Measurements from ENCODE around the gene SLC38A6. TPM values are rescaled to one million over a fixed set of nuclear protein-coding genes. Genes with fewer than 3 reads are reported as not detected.
"Not testable (repeated sequence)": the region's sequence is repeated elsewhere in the genome, so short reads cannot be mapped to it uniquely, and the experiment has no call there.

SLC38A6 gene
- total RNA-seq, 4 donors from 2014 or later: 2.3 to 57.5 (median 34.8) TPM

DNA sequence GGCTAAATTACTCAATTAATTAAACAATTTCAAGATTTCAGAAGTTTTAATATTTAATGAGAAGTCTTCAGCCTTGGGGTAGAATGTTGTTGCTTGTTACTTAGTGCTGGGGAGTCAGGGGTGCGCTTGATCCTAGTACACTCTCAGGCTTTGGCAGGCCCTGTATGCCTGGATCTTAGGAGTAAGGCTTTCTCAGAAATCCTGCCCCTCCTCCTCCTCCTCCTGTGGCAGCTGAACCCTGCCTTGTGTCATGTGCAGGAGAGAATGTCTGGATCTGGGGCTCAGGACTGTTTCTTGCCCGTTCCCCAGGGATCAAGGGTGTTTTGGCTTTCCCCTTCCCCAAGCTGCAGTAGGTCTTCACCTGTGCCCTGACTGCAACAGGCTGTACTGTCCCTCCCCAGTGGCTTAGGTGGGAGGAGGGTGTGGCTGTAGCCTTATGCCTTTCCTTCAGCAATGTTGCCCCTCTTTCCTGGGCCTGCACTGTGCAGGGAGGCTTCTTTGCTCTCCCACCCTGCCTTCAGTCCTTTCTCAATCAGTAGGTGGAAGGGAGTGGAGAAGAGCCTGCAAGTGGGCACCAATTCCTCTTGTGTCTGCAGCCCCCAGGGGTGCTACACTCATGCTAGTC lies 108.2 kb downstream of the SLC38A6 start:
- TF ChIP-seq, protein P1, sequence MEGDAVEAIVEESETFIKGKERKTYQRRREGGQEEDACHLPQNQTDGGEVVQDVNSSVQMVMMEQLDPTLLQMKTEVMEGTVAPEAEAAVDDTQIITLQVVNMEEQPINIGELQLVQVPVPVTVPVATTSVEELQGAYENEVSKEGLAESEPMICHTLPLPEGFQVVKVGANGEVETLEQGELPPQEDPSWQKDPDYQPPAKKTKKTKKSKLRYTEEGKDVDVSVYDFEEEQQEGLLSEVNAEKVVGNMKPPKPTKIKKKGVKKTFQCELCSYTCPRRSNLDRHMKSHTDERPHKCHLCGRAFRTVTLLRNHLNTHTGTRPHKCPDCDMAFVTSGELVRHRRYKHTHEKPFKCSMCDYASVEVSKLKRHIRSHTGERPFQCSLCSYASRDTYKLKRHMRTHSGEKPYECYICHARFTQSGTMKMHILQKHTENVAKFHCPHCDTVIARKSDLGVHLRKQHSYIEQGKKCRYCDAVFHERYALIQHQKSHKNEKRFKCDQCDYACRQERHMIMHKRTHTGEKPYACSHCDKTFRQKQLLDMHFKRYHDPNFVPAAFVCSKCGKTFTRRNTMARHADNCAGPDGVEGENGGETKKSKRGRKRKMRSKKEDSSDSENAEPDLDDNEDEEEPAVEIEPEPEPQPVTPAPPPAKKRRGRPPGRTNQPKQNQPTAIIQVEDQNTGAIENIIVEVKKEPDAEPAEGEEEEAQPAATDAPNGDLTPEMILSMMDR (IDR thresholded peaks at IDR 0.05): no peak
- no peak for TF ChIP-seq POLR2A (IDR thresholded peaks at IDR 0.05)
- intact Hi-C loops (cut with DNase I; ENCODE audit: low total_unique reads): no loop called here

DNA sequence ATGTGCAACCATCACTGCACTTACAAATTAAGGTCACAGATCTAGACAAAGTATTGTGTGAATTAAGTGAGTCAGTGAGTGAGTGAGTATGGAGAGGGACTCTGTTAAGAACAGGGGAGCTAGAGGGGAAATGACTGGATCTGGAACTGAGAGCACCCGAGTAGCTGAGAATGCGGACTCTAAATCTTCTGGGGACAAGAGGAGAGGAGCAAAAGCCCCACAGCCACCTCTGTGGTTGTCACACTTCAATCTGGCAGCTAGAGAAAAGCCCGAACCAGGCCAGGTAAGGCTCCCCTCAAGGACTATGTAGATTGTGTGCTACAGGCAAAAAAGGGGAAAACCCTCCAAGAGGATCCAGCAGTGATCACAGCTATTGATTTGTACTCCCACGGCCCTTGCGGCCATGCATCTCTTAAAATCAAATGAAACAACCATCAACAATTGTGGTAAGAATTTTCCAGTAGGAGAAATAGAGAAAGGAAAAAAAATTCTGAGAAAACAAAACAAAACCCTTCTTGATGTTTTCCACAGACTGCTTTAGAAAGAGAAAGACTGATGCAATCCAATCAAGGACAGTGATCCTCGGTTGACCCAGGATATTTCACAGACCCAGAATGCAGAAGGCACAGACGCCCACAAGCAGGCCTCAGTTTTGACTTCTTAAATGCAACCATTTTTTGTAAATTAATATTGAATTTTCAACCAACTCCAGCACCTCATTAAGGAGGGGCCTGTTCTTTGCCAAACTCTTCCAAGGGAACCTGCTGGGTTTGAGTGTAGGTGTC lies 109.6 kb downstream of the SLC38A6 start:
- Histone ChIP-seq H3K4me3 (no peak overlapping the region), H3K4me1 (no peaks in the 10 kb centered on the region), H3K36me3 (no peaks in the 10 kb centered on the region), H3K27ac (no peak overlapping the region), H3K9me3 (no peaks in the 10 kb centered on the region), H3K27me3 (no peaks in the 10 kb centered on the region)
- no peak for DNase-seq
- intact Hi-C loops (cut with DNase I; ENCODE audit: low total_unique reads): no loop called here
- TF ChIP-seq POLR2A (IDR thresholded peaks at IDR 0.05): no peak
- TF ChIP-seq, protein P1 (IDR thresholded peaks at IDR 0.05): no peak

More for the DNA sequence above, 108.2 kb downstream of the SLC38A6 start:
- no peak overlapping the region for H3K4me3 ChIP-seq
- H3K36me3 ChIP-seq: no peaks in the 10 kb centered on the region
- H3K27me3 ChIP-seq: no peaks in the 10 kb centered on the region
- H3K4me1 ChIP-seq: no peaks in the 10 kb centered on the region
- no peak for DNase-seq
- no peak overlapping the region for H3K27ac ChIP-seq
- no peaks in the 10 kb centered on the region for H3K9me3 ChIP-seq

DNA sequence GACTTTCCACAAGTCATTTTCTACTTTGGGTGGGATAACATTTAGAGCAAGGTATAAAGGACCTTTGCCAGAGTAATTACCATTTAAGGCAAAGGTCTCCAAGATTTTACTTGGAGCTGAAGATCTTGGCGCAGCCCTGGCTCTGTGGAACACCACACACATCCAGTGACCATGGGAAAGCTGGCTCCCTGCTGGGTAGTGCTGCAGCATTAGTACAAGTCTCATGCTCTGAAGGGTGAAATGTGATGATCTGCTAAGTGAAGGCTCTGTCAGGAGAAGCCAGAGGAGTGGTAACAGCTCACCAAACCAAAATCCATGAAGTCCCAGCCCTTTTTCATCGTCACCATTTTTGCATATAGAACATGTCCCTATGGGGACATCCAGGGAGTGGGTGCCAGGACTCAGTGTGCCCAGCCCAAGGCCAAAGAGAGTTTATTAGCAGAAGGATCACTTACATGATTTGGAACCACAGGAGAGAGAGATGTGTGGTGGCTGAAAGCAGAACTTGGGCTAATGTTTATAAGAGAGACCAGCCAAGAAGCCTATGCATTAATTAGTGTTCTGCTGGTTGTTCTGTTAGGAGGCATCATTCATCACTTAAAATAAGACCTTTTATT lies 110.7 kb downstream of the SLC38A6 start:
- no peaks in the 10 kb centered on the region for H3K9me3 ChIP-seq
- no peaks in the 10 kb centered on the region for H3K27me3 ChIP-seq
- intact Hi-C loops (cut with DNase I; ENCODE audit: low total_unique reads): no loop called here
- no peaks in the 10 kb centered on the region for H3K4me1 ChIP-seq
- no peaks in the 10 kb centered on the region for H3K36me3 ChIP-seq
- TF ChIP-seq, protein P1 (IDR thresholded peaks at IDR 0.05): no peak
- TF ChIP-seq POLR2A (IDR thresholded peaks at IDR 0.05): no peak
- H3K27ac ChIP-seq: no peak overlapping the region
- H3K4me3 ChIP-seq: no peak overlapping the region
- DNase-seq: no peak

DNA sequence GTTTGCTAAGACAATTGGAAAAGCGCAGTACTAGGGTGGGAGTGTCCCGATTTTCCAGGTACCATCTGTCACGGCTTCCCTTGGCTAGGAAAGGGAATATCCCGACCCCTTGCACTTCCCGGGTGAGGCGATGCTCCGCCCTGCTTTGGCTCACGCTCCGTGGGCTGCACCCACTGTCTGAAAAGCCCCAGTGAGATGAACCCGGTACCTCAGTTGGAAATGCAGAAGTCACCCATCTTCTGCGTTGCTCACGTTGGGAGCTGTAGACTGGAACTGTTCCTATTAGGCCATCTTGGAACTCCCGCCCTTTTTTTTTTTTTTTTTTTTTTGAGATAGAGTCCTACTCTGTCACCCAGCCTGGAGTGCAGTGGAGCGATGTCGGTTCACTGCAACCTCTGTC lies 117.1 kb downstream of the SLC38A6 start:
- DNase-seq; H3K4me1 ChIP-seq; H3K4me3 ChIP-seq; H3K27ac ChIP-seq; H3K36me3 ChIP-seq; H3K9me3 ChIP-seq; intact Hi-C loops (cut with DNase I; ENCODE audit: low total_unique reads); H3K27me3 ChIP-seq: not testable (repeated sequence)

DNA sequence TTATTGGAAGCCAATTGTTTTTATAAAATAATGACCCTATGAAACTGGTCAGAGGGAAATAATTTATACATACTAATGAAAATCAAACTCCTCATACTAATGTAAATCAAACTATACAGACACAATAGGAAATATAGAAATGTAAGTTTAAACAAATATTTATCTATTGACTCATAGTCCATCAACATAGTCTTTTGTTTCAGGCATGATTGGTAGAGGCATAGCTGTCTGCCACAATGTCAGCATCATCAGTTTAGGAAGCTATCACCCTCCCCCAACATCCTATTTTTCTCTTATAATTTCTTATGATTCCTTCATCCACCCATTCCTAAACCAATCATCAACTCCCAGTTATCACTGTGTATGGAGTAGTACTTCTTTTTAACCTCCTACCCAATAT lies 117.7 kb downstream of the SLC38A6 start:
- no peak for DNase-seq
- H3K36me3 ChIP-seq: no peaks in the 10 kb centered on the region
- intact Hi-C loops (cut with DNase I; ENCODE audit: low total_unique reads): no loop called here
- no peaks in the 10 kb centered on the region for H3K4me1 ChIP-seq
- no peaks in the 10 kb centered on the region for H3K9me3 ChIP-seq
- TF ChIP-seq, protein P1 (IDR thresholded peaks at IDR 0.05): no peak
- TF ChIP-seq POLR2A (IDR thresholded peaks at IDR 0.05): no peak
- no peak overlapping the region for H3K27ac ChIP-seq
- H3K27me3 ChIP-seq: no peaks in the 10 kb centered on the region
- H3K4me3 ChIP-seq: no peak overlapping the region
